AG10803 (cell line): ENCODE data around the gene EPX.

Experiments
- DNase-seq: peaks from one replicate; pipeline ENCODE4 v3.0.0; 2010; ENCODE audit warnings: low read depth
- H3K4me3 ChIP-seq: 2 replicates; pipeline ENCODE4 v1.5.1; 2011; ENCODE audit warnings: mild to moderate bottlenecking, low read length, control low read depth
- TF ChIP-seq, protein P1 (sequence below): conservative IDR thresholded peaks from 2 replicates; pipeline ENCODE4 v1.5.1; 2011; ENCODE audit warnings: mild to moderate bottlenecking, low read length, control low read depth, inconsistent platforms

Gene EPX

DNA sequence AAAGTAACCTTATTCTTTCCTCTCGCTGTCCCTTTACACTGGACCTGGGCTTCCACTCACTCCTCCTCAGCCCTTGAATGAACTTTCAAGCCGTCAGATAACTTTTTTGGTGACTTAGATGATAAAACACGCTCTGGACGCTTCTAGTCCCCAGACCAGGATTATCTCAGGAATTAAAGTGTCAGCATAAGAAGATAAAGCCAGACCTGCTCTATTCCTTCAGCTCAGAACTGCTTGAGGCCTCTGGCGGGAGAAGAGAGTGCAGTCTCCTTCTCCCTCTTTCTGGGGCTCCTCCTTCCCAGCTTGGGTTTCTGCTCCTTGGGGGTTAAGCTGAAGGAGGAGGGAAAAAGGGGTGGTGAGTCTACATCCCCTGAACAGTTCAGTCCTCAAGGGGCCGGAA lies 52.4 kb downstream of the EPX start:
- DNase-seq, result no peak

DNA sequence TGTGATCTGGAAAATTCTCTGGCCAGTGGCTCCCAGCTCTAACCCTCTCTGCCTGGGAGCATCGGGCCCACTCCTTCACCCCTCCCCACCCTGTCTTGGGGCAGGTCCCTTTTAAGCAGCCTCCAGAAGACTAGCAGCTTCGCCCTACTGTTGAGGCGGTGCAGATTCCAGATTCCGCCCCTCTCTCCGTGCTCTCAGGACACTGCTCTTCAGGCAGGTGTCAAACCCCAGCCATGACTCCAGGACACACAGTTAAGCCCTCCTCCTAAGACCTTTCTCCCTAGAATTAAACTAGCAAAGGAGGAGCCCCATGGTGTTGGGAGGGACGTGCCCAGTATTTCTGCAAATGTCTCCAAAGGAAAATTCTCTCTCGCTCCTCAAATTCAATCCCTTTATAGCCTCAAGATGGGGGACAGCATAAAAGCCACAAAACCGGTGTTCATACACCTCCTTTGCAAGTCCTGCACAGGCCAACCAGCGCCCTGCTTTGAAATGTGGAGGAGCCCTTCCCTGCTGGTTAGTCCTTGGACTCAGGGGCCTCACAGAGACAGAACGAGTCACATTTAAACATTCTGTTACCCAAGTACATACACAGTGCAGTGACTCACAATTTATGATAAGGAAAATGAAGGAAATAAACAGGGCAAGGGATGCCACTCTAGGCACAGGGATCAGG lies 53.0 kb downstream of the EPX start:
- DNase-seq, result no peak
- TF ChIP-seq, protein P1, sequence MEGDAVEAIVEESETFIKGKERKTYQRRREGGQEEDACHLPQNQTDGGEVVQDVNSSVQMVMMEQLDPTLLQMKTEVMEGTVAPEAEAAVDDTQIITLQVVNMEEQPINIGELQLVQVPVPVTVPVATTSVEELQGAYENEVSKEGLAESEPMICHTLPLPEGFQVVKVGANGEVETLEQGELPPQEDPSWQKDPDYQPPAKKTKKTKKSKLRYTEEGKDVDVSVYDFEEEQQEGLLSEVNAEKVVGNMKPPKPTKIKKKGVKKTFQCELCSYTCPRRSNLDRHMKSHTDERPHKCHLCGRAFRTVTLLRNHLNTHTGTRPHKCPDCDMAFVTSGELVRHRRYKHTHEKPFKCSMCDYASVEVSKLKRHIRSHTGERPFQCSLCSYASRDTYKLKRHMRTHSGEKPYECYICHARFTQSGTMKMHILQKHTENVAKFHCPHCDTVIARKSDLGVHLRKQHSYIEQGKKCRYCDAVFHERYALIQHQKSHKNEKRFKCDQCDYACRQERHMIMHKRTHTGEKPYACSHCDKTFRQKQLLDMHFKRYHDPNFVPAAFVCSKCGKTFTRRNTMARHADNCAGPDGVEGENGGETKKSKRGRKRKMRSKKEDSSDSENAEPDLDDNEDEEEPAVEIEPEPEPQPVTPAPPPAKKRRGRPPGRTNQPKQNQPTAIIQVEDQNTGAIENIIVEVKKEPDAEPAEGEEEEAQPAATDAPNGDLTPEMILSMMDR, result no peak
- no peak overlapping the region for H3K4me3 ChIP-seq

More for the DNA sequence above, 52.4 kb downstream of the EPX start:
- TF ChIP-seq, protein P1, result no peak
- no peak overlapping the region for H3K4me3 ChIP-seq

DNA sequence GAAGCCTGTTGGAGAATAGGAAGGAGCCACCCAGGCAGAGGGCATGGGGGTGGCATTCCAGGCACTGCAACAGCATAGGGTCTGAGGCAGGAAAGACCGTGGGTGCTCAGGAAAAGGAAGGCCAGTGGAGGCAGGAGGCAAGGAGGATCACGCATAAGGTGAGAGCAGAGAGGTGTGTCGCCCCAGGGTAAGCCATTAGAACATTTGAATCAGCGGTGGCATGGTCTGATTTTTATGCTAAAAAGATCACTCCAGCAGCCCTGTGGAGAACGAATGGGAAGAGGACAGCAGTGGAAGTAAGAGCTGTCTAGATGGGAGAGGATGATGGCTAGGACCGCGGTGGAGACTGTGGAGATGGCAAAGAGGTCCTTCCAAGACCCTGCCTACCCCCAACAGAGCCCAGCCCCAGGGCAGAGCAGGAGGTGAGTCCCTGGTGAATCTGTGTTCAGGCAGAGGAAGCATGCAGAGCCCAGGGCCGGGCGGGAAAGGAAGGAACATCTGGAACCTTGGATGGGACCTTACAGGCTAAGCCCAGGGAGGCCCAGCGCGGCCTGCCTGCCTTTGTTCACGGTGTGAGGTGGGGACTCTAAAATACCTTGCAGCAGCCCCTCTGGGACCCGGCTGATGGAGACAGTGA lies 53.7 kb downstream of the EPX start:
- TF ChIP-seq, protein P1, result no peak
- H3K4me3 ChIP-seq, result no peak overlapping the region
- no peak for DNase-seq

DNA sequence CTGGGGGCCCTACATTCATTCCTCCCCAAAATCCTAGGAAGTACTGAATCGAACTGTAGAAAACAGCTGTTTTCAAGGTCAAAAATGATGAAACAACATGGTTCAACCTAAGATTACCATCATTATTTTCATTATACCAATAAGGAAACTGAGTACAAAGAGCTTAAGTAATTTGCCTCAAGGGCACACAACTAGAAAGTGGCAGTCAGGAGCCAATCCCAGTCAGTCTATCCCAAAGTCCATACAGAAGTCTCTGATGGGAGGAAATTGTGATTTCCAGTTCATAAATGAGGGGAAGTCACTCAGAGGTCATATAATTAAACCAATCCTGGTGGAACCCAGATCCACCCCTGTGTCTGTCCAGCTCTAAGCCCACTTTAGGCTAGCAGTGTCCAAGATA lies 54.3 kb downstream of the EPX start:
- no peak for DNase-seq
- no peak overlapping the region for H3K4me3 ChIP-seq
- TF ChIP-seq, protein P1, result no peak

DNA sequence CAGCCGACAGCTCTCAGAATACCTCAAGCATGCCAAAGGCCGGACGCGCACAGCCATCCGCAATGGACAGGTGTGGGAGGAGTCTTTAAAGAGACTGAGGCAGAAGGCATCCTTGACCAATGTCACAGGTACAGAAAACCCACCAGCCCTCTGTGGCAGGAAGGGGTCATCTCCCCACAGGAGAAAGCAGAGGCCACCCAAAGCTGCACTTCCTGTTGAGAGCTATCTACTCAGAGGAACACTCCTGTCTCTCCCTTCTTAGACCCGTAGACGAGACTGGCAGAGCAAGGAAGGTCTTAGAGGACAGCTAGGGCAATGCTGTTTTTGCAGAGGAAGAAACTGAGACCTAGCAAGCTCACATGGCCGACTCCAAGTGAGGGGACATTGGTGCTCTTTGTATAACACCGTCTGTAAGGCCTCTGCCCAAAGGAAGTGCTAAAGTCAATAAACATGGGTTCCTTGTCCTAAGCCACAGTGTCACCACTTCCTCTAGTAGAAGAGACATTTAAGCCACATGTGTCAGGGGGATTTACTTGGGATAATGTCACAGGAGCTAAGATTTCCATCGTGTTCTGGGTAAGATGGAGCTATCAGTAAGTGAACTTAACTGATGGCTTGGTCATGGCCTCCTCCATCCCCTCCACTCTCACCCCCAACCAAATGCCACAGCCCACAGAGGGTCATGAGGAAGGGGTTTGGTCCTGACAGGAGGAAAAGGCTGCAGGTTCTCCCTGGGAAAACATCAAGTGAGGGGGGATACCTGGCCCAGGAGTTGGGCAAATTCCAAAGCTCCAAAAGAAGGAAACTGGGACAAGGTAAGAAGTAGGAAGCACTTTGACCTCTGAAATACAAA lies 55.2 kb downstream of the EPX start:
- H3K4me3 ChIP-seq, result no peak overlapping the region
- DNase-seq, result no peak
- TF ChIP-seq, protein P1, result no peak

DNA sequence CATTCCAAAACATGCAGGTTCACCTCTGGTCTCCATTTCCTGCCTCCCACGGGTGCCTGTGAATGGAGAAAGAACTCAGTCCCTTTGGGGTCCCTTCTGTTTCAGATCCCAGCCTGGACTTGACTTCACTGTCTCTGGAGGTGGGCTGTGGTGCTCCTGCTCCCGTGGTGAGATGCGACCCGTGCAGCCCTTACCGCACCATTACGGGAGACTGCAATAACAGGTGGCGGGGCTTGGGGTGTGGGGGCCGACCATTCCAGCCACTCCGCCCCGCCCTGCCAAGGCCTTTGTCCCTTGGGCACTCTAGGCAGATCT lies 56.4 kb downstream of the EPX start:
- peak overlapping the region; percentile 61 for H3K4me3 ChIP-seq
- TF ChIP-seq, protein P1, result no peak
- DNase-seq, result no peak
